Umbilical cord (tissue), 2 donors: ENCODE data around the gene LRP1B. TPM values are rescaled to one million over a fixed set of nuclear protein-coding genes. Genes with fewer than 3 reads are reported as not detected.

Experiments
- DNase-seq: peaks from one replicate; pipeline ENCODE4 v3.0.0-alpha.2; 2015; ENCODE audit warnings: low spot score
- total RNA-seq: library from RNA; depleted of rRNA; stranded (reverse); fragments of >200 nt; gene quantifications from one replicate; pipeline ENCODE4 v1.2.3, GENCODE V29; 2014; ENCODE audit warnings: low replicate concordance; ENCODE audit not compliant: insufficient read depth

LRP1B gene
- total RNA-seq, 1 donor from 2014 or later = 0.96 TPM

- DNase-seq = no peak
Observed at GRCh38 chr2:141591787-141592186, 539.0 kb downstream of the LRP1B start.

- no peak for DNase-seq
Observed at GRCh38 chr2:141590620-141591019, 540.2 kb downstream of the LRP1B start.

GRCh38 chr2:141589314-141589713, 541.5 kb downstream of the LRP1B start:
- DNase-seq = no peak

- no peak for DNase-seq
Observed at GRCh38 chr2:141586985-141587384, 543.8 kb downstream of the LRP1B start.

GRCh38 chr2:141582213-141582612, 548.6 kb downstream of the LRP1B start:
- DNase-seq = no peak

GRCh38 chr2:141579071-141579470, 551.7 kb downstream of the LRP1B start:
- no peak for DNase-seq

- no peak for DNase-seq
Observed at GRCh38 chr2:141570474-141571131, 560.2 kb downstream of the LRP1B start.

GRCh38 chr2:141569941-141570340, 560.9 kb downstream of the LRP1B start:
- no peak for DNase-seq

- DNase-seq = no peak
Observed at GRCh38 chr2:141565597-141565996, 565.2 kb downstream of the LRP1B start.

- no peak for DNase-seq
Observed at GRCh38 chr2:141560723-141561122, 570.1 kb downstream of the LRP1B start.

- no peak for DNase-seq
Observed at GRCh38 chr2:141557329-141558095, 573.3 kb downstream of the LRP1B start.

- no peak for DNase-seq
Observed at GRCh38 chr2:141555876-141556470, 574.8 kb downstream of the LRP1B start.

GRCh38 chr2:141554810-141555209, 576.0 kb downstream of the LRP1B start:
- peak; percentile 60 for DNase-seq

- peak; percentile 38 for DNase-seq
Observed at GRCh38 chr2:141534666-141535362, 596.0 kb downstream of the LRP1B start.

- DNase-seq = no peak
Observed at GRCh38 chr2:141529659-141530058, 601.2 kb downstream of the LRP1B start.

GRCh38 chr2:141528990-141529389, 601.8 kb downstream of the LRP1B start:
- DNase-seq = no peak

GRCh38 chr2:141526760-141527159, 604.1 kb downstream of the LRP1B start:
- DNase-seq = no peak

- DNase-seq = no peak
Observed at GRCh38 chr2:141524777-141525176, 606.0 kb downstream of the LRP1B start.

GRCh38 chr2:141523199-141523598, 607.6 kb downstream of the LRP1B start:
- no peak for DNase-seq

- no peak for DNase-seq
Observed at GRCh38 chr2:141522702-141523101, 608.1 kb downstream of the LRP1B start.

- no peak for DNase-seq
Observed at GRCh38 chr2:141522048-141522447, 608.8 kb downstream of the LRP1B start.

- no peak for DNase-seq
Observed at GRCh38 chr2:141519906-141520305, 610.9 kb downstream of the LRP1B start.
